CD14-positive monocyte (primary cell): ENCODE results near the gene CDH23. TPM values are rescaled to one million over a fixed set of nuclear protein-coding genes. Genes with fewer than 3 reads are reported as not detected.

Source experiments
- DNase-seq, 3 donors: peaks; one replicate each; pipeline ENCODE4 v3.0.0-alpha.2; 2011 to 2022
- H2AFZ ChIP-seq: 2 replicates; pipeline ENCODE4 v1.6.0; 2012; ENCODE audit warnings: mild to moderate bottlenecking, low read depth, low read length, inconsistent platforms; ENCODE audit not compliant: insufficient read depth, poor library complexity, severe bottlenecking
- H3K27ac ChIP-seq, 2 donors: 1 replicate in 1 of 2; 2 replicates in 1 of 2; pipeline ENCODE4 v1.5.1; 2012 to 2013; ENCODE audit warnings: low read length in 2 of 2, control low read depth in 1 of 2, inconsistent platforms in 1 of 2, low read depth in 1 of 2, mild to moderate bottlenecking in 1 of 2
- H3K27me3 ChIP-seq, 2 donors: one replicate each; pipeline versions ENCODE4 v1.6.0 to v1.6.1; 2011 to 2013; ENCODE audit warnings: low read length in 2 of 2; ENCODE audit not compliant: control insufficient read depth in 2 of 2, insufficient read depth in 2 of 2
- H3K36me3 ChIP-seq, 2 donors: replicated peaks in 1 of 2; 1 replicate in 1 of 2; 2 replicates in 1 of 2; pipeline versions ENCODE4 v1.5.1 to v1.6.1; 2012 to 2013; ENCODE audit warnings: low read length in 2 of 2, control low read depth in 1 of 2, inconsistent platforms in 1 of 2, mild to moderate bottlenecking in 1 of 2; ENCODE audit not compliant: insufficient read depth in 2 of 2, control insufficient read depth in 1 of 2
- H3K4me1 ChIP-seq, 2 donors: 1 replicate in 1 of 2; 2 replicates in 1 of 2; pipeline versions ENCODE4 v1.5.1 to v1.6.1; 2012 to 2013; ENCODE audit warnings: low read length in 2 of 2, control low read depth in 1 of 2, inconsistent platforms in 1 of 2, mild to moderate bottlenecking in 1 of 2, moderate library complexity in 1 of 2; ENCODE audit not compliant: insufficient read depth in 2 of 2, control insufficient read depth in 1 of 2
- H3K4me2 ChIP-seq: replicated peaks from 2 replicates; pipeline ENCODE3; 2012; ENCODE audit warnings: low read length, moderate library complexity, mild to moderate bottlenecking; ENCODE audit not compliant: poor library complexity, severe bottlenecking; ENCODE audit errors: extremely low read depth
- H3K4me3 ChIP-seq, 3 experiments: fragments of 200-600 bp in 1 of 3; sonication (generic) in 1 of 3; replicated peaks in 1 of 3; 1 replicate in 2 of 3; 2 replicates in 1 of 3; pipeline ENCODE4 v1.5.1; 2011 to 2013; ENCODE audit warnings: low read length in 3 of 3, mild to moderate bottlenecking in 3 of 3, control low read depth in 2 of 3, low read depth in 2 of 3, inconsistent platforms in 1 of 3, moderate library complexity in 1 of 3
- H3K79me2 ChIP-seq: 2 replicates; pipeline ENCODE4 v1.6.0; 2012; ENCODE audit warnings: mild to moderate bottlenecking, control low read depth, inconsistent platforms, low read length, moderate library complexity; ENCODE audit not compliant: insufficient read depth
- H3K9ac ChIP-seq: 2 replicates; pipeline ENCODE4 v1.6.0; 2017; ENCODE audit warnings: low read length, mild to moderate bottlenecking; ENCODE audit not compliant: insufficient read depth, poor library complexity, severe bottlenecking
- H3K9me3 ChIP-seq, 2 donors: replicated peaks in 1 of 2; 1 replicate in 1 of 2; 2 replicates in 1 of 2; pipeline versions ENCODE4 v1.5.1 to v1.6.1; 2012 to 2013; ENCODE audit warnings: low read length in 2 of 2, control low read depth in 1 of 2; ENCODE audit not compliant: control insufficient read depth in 1 of 2, insufficient read depth in 1 of 2
- H4K20me1 ChIP-seq: 2 replicates; pipeline ENCODE4 v1.6.0; 2012; ENCODE audit warnings: mild to moderate bottlenecking, low read length, control low read depth, moderate library complexity; ENCODE audit not compliant: insufficient read depth
- H3K27ac Mint-ChIP-seq, 7 donors: one replicate each; pipeline ENCODE4 v1.8.0; 2020; ENCODE audit warnings: mild to moderate bottlenecking in 7 of 7, mixed read lengths in 7 of 7, moderate library complexity in 6 of 7, inconsistent platforms in 2 of 7
- H3K27me3 Mint-ChIP-seq, 3 donors: one replicate each; pipeline ENCODE4 v1.8.0; 2021 to 2022; ENCODE audit warnings: low read depth in 3 of 3, mild to moderate bottlenecking in 3 of 3, mixed read lengths in 3 of 3, moderate library complexity in 3 of 3, inconsistent platforms in 1 of 3
- H3K36me3 Mint-ChIP-seq, 2 donors: one replicate each; pipeline ENCODE4 v1.8.0; 2020; ENCODE audit warnings: mixed read lengths in 2 of 2, inconsistent platforms in 1 of 2, mild to moderate bottlenecking in 1 of 2
- H3K4me1 Mint-ChIP-seq: one replicate; pipeline ENCODE4 v1.8.0; 2020; ENCODE audit warnings: mild to moderate bottlenecking, mixed read lengths
- H3K4me3 Mint-ChIP-seq, 2 donors: one replicate each; pipeline ENCODE4 v1.8.0; 2020; ENCODE audit warnings: mild to moderate bottlenecking in 2 of 2, mixed read lengths in 2 of 2, moderate library complexity in 1 of 2
- H3K9me3 Mint-ChIP-seq, 7 donors: one replicate each; pipeline ENCODE4 v1.8.0; 2020 to 2022; ENCODE audit warnings: mixed read lengths in 7 of 7, mild to moderate bottlenecking in 6 of 7, moderate library complexity in 6 of 7, inconsistent platforms in 2 of 7
- CTCF ChIP-seq: fragments of 200-600 bp; IDR thresholded peaks from one replicate; pipeline ENCODE4 v1.8.0; 2022; ENCODE audit warnings: antibody characterized with exemption, mild to moderate bottlenecking
- WGBS: methylation state at CpG from one replicate; pipeline ENCODE4 v1.1.5; 2013; ENCODE audit warnings: missing lambda C conversion rate; ENCODE audit not compliant: insufficient coverage; 5-methylcytosine and 5-hydroxymethylcytosine counted together
- intact Hi-C, 2 donors: fragments of 100-400 bp; cut with micrococcal nuclease; formaldehyde crosslinking; loops; one replicate each; pipeline versions ENCODE4 v1.15.0 to v1.15.1; 2023
- polyA plus RNA-seq, 3 donors: library from polyadenylated mRNA; depleted of rRNA in 1 of 3; unstranded in 2 of 3; stranded (reverse) in 1 of 3; fragments of 300-500 nt in 2 of 3; fragments of >200 nt in 1 of 3; fragmentation: Illumina TruSeq in 2 of 3; gene quantifications; 1 replicate in 2 of 3; 2 replicates in 1 of 3; pipeline ENCODE4 v1.2.3, GENCODE V29; 2012 to 2021

CDH23 gene
- polyA plus RNA-seq, 3 donors, result 8.2 to 36.2 (median 10.5) TPM

- Histone ChIP-seq H4K20me1 (no peaks in the 10 kb centered on the region), H3K9me3 (no peaks in the 10 kb centered on the region), H3K36me3 (no peaks in the 10 kb centered on the region), H3K27me3 (no peaks in the 10 kb centered on the region), H3K27ac (no peak overlapping the region), H3K4me3 (no peak overlapping the region), H3K79me2 (no peaks in the 10 kb centered on the region), H3K4me2 (no peak overlapping the region), H3K9ac (no peak overlapping the region), H3K4me1 (peaks cover 10 to 13% of the 10 kb centered on the region in 2 donors), H2AFZ (no peak overlapping the region)
- 83% methylated on average over 5 of the region's 9 CpGs for WGBS
- DNase-seq, result no peak
- TF ChIP-seq CTCF, result no peak
- intact Hi-C loops, result no loop called here
- Mint-ChIP-seq H3K27ac (peak overlapping the region in 1 of 7 donors; percentile 41), H3K9me3 (peaks cover 0 to 2% (median 0%) of the 10 kb centered on the region in 7 donors), H3K4me3 (peak overlapping the region in 1 of 2 donors; percentile 30), H3K27me3 (peaks cover 5 to 13% (median 10%) of the 10 kb centered on the region in 3 donors), H3K4me1 (peaks cover 21% of the 10 kb centered on the region), H3K36me3 (peaks cover 13 to 25% of the 10 kb centered on the region in 2 donors)
Observed at GRCh38 chr10:71679425-71679824, 282.7 kb downstream of the CDH23 start.

DNA sequence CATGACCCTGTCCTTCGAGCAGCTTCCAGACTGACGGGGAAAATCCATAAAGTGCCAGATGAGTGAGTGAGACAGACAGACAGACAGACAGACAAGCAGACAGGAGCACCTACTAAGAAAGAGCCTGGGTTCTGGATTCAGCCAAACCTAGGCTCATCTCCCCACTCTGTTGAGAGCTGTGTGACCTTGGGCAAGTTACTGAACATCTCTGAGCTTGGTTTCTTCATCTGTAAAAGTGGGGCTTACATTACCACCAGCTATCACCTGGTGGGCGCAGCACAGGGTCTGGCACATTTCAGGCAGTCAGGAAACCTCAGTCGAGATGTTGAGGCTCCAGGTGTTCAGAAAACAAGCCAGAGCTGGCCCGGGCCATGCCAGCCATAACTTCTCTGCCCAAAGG lies 285.3 kb downstream of the CDH23 start:
- no peak for DNase-seq
- no peak overlapping the region for H3K4me3 Mint-ChIP-seq
- Histone ChIP-seq H2AFZ (no peak overlapping the region), H3K27ac (no peak overlapping the region), H3K9ac (no peak overlapping the region), H3K4me1 (peaks cover 13 to 15% of the 10 kb centered on the region in 2 donors), H4K20me1 (no peaks in the 10 kb centered on the region), H3K4me2 (no peak overlapping the region), H3K27me3 (no peaks in the 10 kb centered on the region), H3K79me2 (no peaks in the 10 kb centered on the region), H3K4me3 (no peak overlapping the region), H3K36me3 (no peaks in the 10 kb centered on the region), H3K9me3 (no peaks in the 10 kb centered on the region)
- H3K36me3 Mint-ChIP-seq, result peaks cover 13 to 23% of the 10 kb centered on the region in 2 donors
- H3K4me1 Mint-ChIP-seq, result peaks cover 29% of the 10 kb centered on the region
- peaks cover 0 to 2% (median 0%) of the 10 kb centered on the region in 7 donors for H3K9me3 Mint-ChIP-seq
- WGBS, result 83% methylated on average over 5 of the region's 5 CpGs
- peaks cover 3 to 12% (median 12%) of the 10 kb centered on the region in 3 donors for H3K27me3 Mint-ChIP-seq
- peak overlapping the region in 1 of 7 donors; percentile 28 for H3K27ac Mint-ChIP-seq
- TF ChIP-seq CTCF, result no peak
- intact Hi-C loops, result no loop called here
